Measurements from ENCODE around the gene SPIB.

GRCh38 chr19:50399368-50399745 is 19.4 kb upstream of the SPIB start:
- TF ChIP-seq, protein P1, sequence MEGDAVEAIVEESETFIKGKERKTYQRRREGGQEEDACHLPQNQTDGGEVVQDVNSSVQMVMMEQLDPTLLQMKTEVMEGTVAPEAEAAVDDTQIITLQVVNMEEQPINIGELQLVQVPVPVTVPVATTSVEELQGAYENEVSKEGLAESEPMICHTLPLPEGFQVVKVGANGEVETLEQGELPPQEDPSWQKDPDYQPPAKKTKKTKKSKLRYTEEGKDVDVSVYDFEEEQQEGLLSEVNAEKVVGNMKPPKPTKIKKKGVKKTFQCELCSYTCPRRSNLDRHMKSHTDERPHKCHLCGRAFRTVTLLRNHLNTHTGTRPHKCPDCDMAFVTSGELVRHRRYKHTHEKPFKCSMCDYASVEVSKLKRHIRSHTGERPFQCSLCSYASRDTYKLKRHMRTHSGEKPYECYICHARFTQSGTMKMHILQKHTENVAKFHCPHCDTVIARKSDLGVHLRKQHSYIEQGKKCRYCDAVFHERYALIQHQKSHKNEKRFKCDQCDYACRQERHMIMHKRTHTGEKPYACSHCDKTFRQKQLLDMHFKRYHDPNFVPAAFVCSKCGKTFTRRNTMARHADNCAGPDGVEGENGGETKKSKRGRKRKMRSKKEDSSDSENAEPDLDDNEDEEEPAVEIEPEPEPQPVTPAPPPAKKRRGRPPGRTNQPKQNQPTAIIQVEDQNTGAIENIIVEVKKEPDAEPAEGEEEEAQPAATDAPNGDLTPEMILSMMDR (IDR thresholded peaks at IDR 0.05): no peak
- TF ChIP-seq POLR2AphosphoS5 (IDR thresholded peaks at IDR 0.05) (no peak), POLR2A (IDR thresholded peaks at IDR 0.05) (no peak), EP300 (IDR thresholded peaks at IDR 0.05) (no peak)
